Ascending aorta (tissue), 2 donors: ENCODE data around the gene SLC25A21. TPM values are rescaled to one million over a fixed set of nuclear protein-coding genes. Genes with fewer than 3 reads are reported as not detected.

Experiments used
- DNase-seq, 2 donors: peaks; one replicate each; pipeline ENCODE4 v3.0.0-alpha.2; 2019; ENCODE audit warnings: low spot score in 2 of 2
- H3K27ac ChIP-seq, 2 donors: fragments of 200-600 bp; sonication (generic); one replicate each; pipeline ENCODE4 v1.5.1; 2016 to 2017; ENCODE audit warnings: mild to moderate bottlenecking in 1 of 2
- H3K27me3 ChIP-seq: fragments of 200-600 bp; sonication (generic); one replicate; pipeline ENCODE4 v1.5.1; 2017
- H3K36me3 ChIP-seq, 2 donors: fragments of 200-600 bp; sonication (generic); one replicate each; pipeline ENCODE4 v1.5.1; 2016
- H3K4me1 ChIP-seq, 2 donors: fragments of 200-600 bp; sonication (generic); one replicate each; pipeline ENCODE4 v1.5.1; 2016 to 2017; ENCODE audit warnings: mild to moderate bottlenecking in 1 of 2
- H3K4me3 ChIP-seq, 2 donors: fragments of 200-600 bp; sonication (generic); one replicate each; pipeline ENCODE4 v1.5.1; 2016 to 2017; ENCODE audit warnings: mild to moderate bottlenecking in 1 of 2
- H3K9me3 ChIP-seq, 2 donors: fragments of 200-600 bp; sonication (generic); one replicate each; pipeline ENCODE4 v1.5.1; 2016
- intact Hi-C: fragments of 100-400 bp; cut with DNase I; formaldehyde crosslinking; loops from one replicate; pipeline ENCODE4 v1.15.1; 2023
- total RNA-seq: library from RNA; depleted of rRNA; stranded (reverse); fragments of >200 nt; gene quantifications from one replicate; pipeline ENCODE4 v1.1.0, GENCODE V29; 2016
- TF ChIP-seq, protein P1 (sequence below), 3 experiments: fragments of 200-600 bp in 2 of 3; fragments of 450-650 bp in 1 of 3; sonication (generic) in 2 of 3; IDR thresholded peaks; one replicate each; pipeline ENCODE4 v1.5.1; 2016 to 2019; ENCODE audit warnings: antibody characterized with exemption in 3 of 3, mild to moderate bottlenecking in 1 of 3, moderate library complexity in 1 of 3

SLC25A21 gene
- total RNA-seq, 1 donor from 2014 or later: not detected

DNA sequence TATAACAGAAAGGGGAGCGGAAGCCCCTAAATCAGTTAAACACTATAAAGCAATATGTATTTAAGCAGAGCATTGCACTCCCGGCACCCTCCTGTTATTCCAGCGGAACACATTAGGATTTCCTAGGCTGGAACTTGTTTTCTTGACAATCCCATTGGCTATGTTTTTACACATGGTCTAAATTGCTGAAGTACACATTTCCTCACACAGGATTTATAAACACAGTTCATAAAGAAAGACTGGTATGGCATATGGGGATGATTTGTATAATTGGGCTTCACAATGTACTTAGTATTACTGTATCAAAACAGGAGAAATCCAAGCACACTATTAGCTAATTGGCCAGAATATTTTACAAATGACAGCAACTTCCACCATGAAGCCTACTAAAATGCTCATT, 487.5 kb downstream of the SLC25A21 start:
- no peak overlapping the region for H3K4me3 ChIP-seq
- no peaks in the 10 kb centered on the region for H3K9me3 ChIP-seq
- TF ChIP-seq, protein P1, sequence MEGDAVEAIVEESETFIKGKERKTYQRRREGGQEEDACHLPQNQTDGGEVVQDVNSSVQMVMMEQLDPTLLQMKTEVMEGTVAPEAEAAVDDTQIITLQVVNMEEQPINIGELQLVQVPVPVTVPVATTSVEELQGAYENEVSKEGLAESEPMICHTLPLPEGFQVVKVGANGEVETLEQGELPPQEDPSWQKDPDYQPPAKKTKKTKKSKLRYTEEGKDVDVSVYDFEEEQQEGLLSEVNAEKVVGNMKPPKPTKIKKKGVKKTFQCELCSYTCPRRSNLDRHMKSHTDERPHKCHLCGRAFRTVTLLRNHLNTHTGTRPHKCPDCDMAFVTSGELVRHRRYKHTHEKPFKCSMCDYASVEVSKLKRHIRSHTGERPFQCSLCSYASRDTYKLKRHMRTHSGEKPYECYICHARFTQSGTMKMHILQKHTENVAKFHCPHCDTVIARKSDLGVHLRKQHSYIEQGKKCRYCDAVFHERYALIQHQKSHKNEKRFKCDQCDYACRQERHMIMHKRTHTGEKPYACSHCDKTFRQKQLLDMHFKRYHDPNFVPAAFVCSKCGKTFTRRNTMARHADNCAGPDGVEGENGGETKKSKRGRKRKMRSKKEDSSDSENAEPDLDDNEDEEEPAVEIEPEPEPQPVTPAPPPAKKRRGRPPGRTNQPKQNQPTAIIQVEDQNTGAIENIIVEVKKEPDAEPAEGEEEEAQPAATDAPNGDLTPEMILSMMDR (IDR thresholded peaks at IDR 0.05): no peak
- intact Hi-C loops: no loop called here
- no peaks in the 10 kb centered on the region for H3K27me3 ChIP-seq
- H3K27ac ChIP-seq: no peak overlapping the region
- H3K4me1 ChIP-seq: no peaks in the 10 kb centered on the region
- no peak for DNase-seq
- no peaks in the 10 kb centered on the region for H3K36me3 ChIP-seq

DNA sequence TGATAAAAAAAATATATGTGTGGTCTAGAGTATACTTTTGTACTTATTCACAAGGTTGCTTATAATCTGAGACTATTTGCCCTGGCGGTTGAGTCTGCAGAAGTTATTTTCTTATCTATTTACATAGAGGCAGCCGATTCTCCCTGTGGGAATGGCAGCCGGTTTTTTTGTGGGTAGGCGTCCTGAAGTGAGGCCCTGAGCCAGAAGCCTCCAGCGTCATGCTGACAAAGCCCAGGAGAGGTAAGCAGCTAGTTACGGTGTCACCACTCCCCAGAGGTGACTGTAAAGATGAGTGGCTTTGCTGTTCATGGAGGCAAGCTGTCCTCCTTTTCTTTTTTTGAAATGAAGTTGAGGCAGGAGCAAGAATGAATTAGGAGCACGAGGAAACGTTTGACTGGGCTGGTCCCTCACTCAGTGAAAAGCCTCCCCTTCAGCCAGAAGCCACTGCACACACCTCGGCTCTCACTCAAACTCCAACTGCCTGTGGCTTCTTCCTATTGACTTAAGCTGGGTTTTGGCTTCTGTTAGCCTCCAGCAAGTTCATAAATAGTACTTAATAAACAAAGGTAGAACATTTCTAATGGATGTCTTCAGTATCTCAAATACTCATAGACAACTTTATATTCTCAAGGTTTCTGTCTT, 489.2 kb downstream of the SLC25A21 start:
- intact Hi-C loops: no loop called here
- no peaks in the 10 kb centered on the region for H3K9me3 ChIP-seq
- no peaks in the 10 kb centered on the region for H3K36me3 ChIP-seq
- TF ChIP-seq, protein P1 (IDR thresholded peaks at IDR 0.05): no peak
- no peak for DNase-seq
- H3K4me1 ChIP-seq: no peaks in the 10 kb centered on the region
- no peaks in the 10 kb centered on the region for H3K27me3 ChIP-seq
- no peak overlapping the region for H3K27ac ChIP-seq
- no peak overlapping the region for H3K4me3 ChIP-seq

DNA sequence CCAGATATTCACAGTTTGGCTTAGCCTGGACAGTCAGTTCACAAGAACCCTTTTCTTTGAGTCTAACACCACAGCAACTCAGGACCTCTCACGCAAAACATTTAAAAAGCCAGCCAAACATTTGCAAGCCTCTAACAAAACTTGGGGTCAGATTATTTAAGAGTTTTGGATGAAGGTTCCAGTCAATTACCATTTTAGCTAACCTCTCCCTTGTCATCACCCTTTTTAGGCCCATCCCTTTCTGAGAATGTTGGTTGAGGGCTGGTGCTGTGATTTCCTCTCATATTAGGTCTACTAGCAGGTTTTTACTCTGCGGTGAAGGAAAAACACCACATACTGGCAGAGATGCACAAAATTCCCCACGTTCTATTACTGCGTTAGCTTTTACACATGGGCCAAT, 490.1 kb downstream of the SLC25A21 start:
- Histone ChIP-seq H3K4me3 (no peak overlapping the region), H3K27ac (no peak overlapping the region), H3K9me3 (no peaks in the 10 kb centered on the region), H3K27me3 (no peaks in the 10 kb centered on the region), H3K36me3 (no peaks in the 10 kb centered on the region), H3K4me1 (no peaks in the 10 kb centered on the region)
- TF ChIP-seq, protein P1 (IDR thresholded peaks at IDR 0.05): no peak
- intact Hi-C loops: no loop called here
- no peak for DNase-seq

DNA sequence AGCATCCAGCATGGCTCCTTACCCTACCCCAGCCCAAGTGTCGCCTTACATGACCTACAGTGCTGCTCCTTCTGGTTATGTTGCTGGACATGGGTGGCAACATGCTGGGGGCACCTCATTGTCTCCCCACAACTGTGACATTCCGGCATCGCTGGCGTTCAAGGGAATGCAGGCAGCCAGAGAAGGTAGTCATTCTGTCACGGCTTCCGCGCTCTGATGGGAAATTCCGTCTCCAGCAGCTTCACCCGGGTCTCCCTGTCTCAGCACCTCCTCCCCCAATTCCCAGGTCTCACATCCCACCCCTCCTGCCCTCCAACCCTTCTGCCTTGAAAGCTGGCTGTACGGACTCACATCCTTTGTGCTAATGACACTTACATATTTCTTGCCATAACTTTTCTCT, 496.2 kb downstream of the SLC25A21 start:
- no peak overlapping the region for H3K4me3 ChIP-seq
- H3K36me3 ChIP-seq: no peaks in the 10 kb centered on the region
- intact Hi-C loops: no loop called here
- no peak for DNase-seq
- no peak overlapping the region for H3K27ac ChIP-seq
- no peaks in the 10 kb centered on the region for H3K27me3 ChIP-seq
- TF ChIP-seq, protein P1 (IDR thresholded peaks at IDR 0.05): no peak
- H3K4me1 ChIP-seq: no peaks in the 10 kb centered on the region
- H3K9me3 ChIP-seq: no peaks in the 10 kb centered on the region

DNA sequence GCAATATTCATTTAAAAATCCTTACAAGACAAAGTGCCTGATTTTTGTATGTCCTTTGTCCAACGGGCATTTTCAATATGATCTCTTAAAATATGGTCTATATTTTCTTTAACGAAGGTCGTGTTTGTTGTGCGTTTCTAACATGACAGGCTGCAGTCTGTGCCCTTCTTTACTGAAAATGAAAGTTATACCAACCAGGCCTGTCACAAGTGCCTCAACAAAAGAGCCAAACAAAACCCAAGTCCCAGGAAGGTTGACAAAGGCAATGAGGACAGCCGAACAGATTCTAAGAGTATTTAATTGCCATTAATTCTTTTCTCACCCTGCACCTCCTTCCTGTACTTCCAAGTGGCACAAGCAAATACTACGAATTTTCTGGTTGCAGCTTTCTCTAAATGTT, 496.8 kb downstream of the SLC25A21 start:
- Histone ChIP-seq H3K27me3 (no peaks in the 10 kb centered on the region), H3K27ac (no peak overlapping the region), H3K4me1 (no peaks in the 10 kb centered on the region), H3K4me3 (no peak overlapping the region), H3K36me3 (no peaks in the 10 kb centered on the region), H3K9me3 (no peaks in the 10 kb centered on the region)
- TF ChIP-seq, protein P1 (IDR thresholded peaks at IDR 0.05): no peak
- DNase-seq: no peak
- intact Hi-C loops: no loop called here

DNA sequence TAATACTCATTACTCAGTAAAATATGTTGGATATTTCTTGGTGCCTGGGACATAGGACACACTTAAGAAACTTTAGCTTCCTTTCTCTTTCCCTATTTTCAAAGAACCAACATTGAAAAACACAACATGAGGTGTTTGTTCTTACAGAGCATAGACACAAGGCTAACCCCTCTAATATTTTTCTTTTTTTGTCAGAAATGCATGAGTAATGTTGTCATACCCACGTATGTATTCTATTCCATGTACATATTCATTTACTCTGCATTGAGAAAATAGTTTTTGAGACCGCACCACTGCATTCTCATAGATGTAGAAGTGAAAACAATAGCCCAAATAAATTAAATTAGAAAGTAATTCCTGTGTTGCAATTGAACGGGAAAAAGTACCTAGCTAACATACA, 497.7 kb downstream of the SLC25A21 start:
- Histone ChIP-seq H3K4me1 (no peaks in the 10 kb centered on the region), H3K9me3 (no peaks in the 10 kb centered on the region), H3K27me3 (no peaks in the 10 kb centered on the region), H3K4me3 (no peak overlapping the region), H3K36me3 (no peaks in the 10 kb centered on the region), H3K27ac (no peak overlapping the region)
- DNase-seq: no peak
- intact Hi-C loops: no loop called here
- TF ChIP-seq, protein P1 (IDR thresholded peaks at IDR 0.05): no peak
